IMR-90 (cell line): Measurements from ENCODE around the gene CENPV.

ENCODE experiments used
- BHLHE40 ChIP-seq: fragments of 150-350 bp; IDR thresholded peaks from 2 replicates; pipeline ENCODE4 v1.6.1; 2016; ENCODE audit warnings: mild to moderate bottlenecking, low read depth, low read length
- CEBPB ChIP-seq: IDR thresholded peaks from 2 replicates; pipeline ENCODE4 v1.6.1; 2012; ENCODE audit warnings: low read depth, low read length, improper control_type of control experiment
- CTCF ChIP-seq: conservative IDR thresholded peaks from 2 replicates; pipeline ENCODE4 v1.5.1; 2012; ENCODE audit warnings: mild to moderate bottlenecking, low read depth, low read length, improper control_type of control experiment
- ELK1 ChIP-seq: fragments of 150-350 bp; IDR thresholded peaks from 2 replicates; pipeline ENCODE4 v1.6.1; 2016; ENCODE audit warnings: low read depth, mild to moderate bottlenecking, low read length, moderate library complexity, borderline replicate concordance
- FOS ChIP-seq: fragments of 150-350 bp; IDR thresholded peaks from 2 replicates; pipeline ENCODE4 v1.6.1; 2016; ENCODE audit warnings: low read depth, low read length
- MAFK ChIP-seq: IDR thresholded peaks from 2 replicates; pipeline ENCODE4 v1.6.1; 2012; ENCODE audit warnings: low read depth, low read length, improper control_type of control experiment
- MXI1 ChIP-seq: IDR thresholded peaks from 2 replicates; pipeline ENCODE4 v1.6.1; 2012; ENCODE audit warnings: low read depth, mild to moderate bottlenecking, low read length, moderate library complexity, borderline replicate concordance
- POLR2A ChIP-seq: IDR thresholded peaks from 2 replicates; pipeline ENCODE4 v1.6.1; 2012; ENCODE audit warnings: mild to moderate bottlenecking, low read depth, low read length
- RAD21 ChIP-seq: IDR thresholded peaks from 2 replicates; pipeline ENCODE4 v1.6.1; 2012; ENCODE audit warnings: low read length, improper control_type of control experiment
- RCOR1 ChIP-seq: IDR thresholded peaks from 2 replicates; pipeline ENCODE4 v1.6.1; 2012; ENCODE audit warnings: mild to moderate bottlenecking, low read length, improper control_type of control experiment; ENCODE audit not compliant: insufficient replicate concordance
- RFX5 ChIP-seq: IDR thresholded peaks from 2 replicates; pipeline ENCODE4 v1.8.0; 2012; ENCODE audit warnings: low read depth, mild to moderate bottlenecking, low read length, moderate library complexity
- SMC3 ChIP-seq: fragments of 150-350 bp; IDR thresholded peaks from 2 replicates; pipeline ENCODE4 v1.6.1; 2016; ENCODE audit warnings: low read depth, mild to moderate bottlenecking, antibody characterized with exemption, low read length, moderate library complexity
- TF ChIP-seq, protein P1 (sequence below): fragments of 150-350 bp; IDR thresholded peaks from 2 replicates; pipeline ENCODE4 v1.6.1; 2017; ENCODE audit warnings: mild to moderate bottlenecking, antibody characterized with exemption, low read length, low read depth

DNA sequence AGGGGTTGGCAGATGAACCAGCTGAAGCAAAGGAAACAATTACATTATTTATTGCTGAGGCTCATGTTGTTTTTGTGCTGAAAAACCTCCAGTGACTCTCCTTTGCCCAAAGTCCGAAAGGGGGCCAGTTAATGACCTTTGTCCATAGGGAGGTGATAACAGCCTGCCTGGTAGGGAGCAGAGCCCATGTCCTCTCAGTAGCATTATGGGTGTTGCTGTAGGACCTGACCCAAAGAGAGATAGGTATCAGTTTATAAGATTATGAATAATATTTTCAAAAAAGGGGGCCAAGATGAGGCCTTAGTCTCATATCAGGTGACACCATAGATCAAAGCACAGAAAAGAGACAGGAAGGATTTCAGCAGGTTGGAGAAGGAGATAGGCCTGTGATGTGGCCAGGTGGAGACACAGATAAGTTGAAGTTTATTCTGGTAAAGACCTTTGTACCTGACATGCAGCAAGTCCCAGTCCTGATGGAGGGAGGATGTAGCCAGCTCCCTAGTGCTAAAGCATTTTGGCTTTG is 55.1 kb downstream of the CENPV start:
- TF ChIP-seq CTCF (no peak), POLR2A (no peak), CEBPB (no peak), RFX5 (no peak), SMC3 (no peak), RCOR1 (no peak), BHLHE40 (no peak), FOS (no peak), MXI1 (no peak), RAD21 (no peak), MAFK (no peak), ELK1 (no peak)
- TF ChIP-seq, protein P1, sequence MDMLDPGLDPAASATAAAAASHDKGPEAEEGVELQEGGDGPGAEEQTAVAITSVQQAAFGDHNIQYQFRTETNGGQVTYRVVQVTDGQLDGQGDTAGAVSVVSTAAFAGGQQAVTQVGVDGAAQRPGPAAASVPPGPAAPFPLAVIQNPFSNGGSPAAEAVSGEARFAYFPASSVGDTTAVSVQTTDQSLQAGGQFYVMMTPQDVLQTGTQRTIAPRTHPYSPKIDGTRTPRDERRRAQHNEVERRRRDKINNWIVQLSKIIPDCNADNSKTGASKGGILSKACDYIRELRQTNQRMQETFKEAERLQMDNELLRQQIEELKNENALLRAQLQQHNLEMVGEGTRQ = no peak
